CD4-positive, alpha-beta T cell (primary cell): ENCODE measurements around the gene LPXN. TPM values are rescaled to one million over a fixed set of nuclear protein-coding genes. Genes with fewer than 3 reads are reported as not detected.

ENCODE experiments used
- ATAC-seq: fragments of 200-7000 bp; cut with Tn5 transposase; one replicate; pipeline ENCODE4 v1.10.0; 2022; ENCODE audit warnings: mild to moderate bottlenecking; ENCODE audit not compliant: poor library complexity
- CTCF ChIA-PET: fragments of 350-600 bp; sonication (Branson Sonifier 250); formaldehyde crosslinking; loops from one replicate; lab custom pipeline; 2021; ENCODE audit warnings: antibody characterized with exemption, inconsistent platforms; lab: Charles Lee
- POLR2A ChIA-PET: fragments of 350-600 bp; sonication (Branson Sonifier 250); formaldehyde crosslinking; loops from one replicate; lab custom pipeline; 2021; ENCODE audit warnings: antibody characterized with exemption, inconsistent platforms; lab: Charles Lee
- DNase-seq, 14 experiments: peaks; one replicate each; pipeline ENCODE4 v3.0.0-alpha.2; 2013 to 2020; ENCODE audit warnings: mixed read lengths in 2 of 14
- H3K27ac ChIP-seq, 2 donors: one replicate each; pipeline versions ENCODE4 v1.5.1 to v1.7.0; 2013; ENCODE audit warnings: low read length in 2 of 2, low read depth in 1 of 2, mild to moderate bottlenecking in 1 of 2
- H3K27me3 ChIP-seq, 2 experiments: 1 replicate in 1 of 2; 2 replicates in 1 of 2; pipeline versions ENCODE4 v1.6.1 to v1.7.0; 2013; ENCODE audit warnings: low read length in 2 of 2, control low read depth in 1 of 2, mild to moderate bottlenecking in 1 of 2, moderate library complexity in 1 of 2; ENCODE audit not compliant: insufficient read depth in 2 of 2, control insufficient read depth in 1 of 2
- H3K36me3 ChIP-seq: one replicate; pipeline ENCODE4 v1.6.1; 2013; ENCODE audit warnings: low read length, control low read depth; ENCODE audit not compliant: insufficient read depth
- H3K4me1 ChIP-seq: one replicate; pipeline ENCODE4 v1.6.1; 2013; ENCODE audit warnings: low read length, control low read depth; ENCODE audit not compliant: insufficient read depth
- H3K4me3 ChIP-seq: one replicate; pipeline ENCODE4 v1.5.1; 2013; ENCODE audit warnings: mild to moderate bottlenecking, low read length, moderate library complexity
- H3K9me3 ChIP-seq, 2 experiments: 1 replicate in 1 of 2; 2 replicates in 1 of 2; pipeline versions ENCODE4 v1.6.1 to v1.7.0; 2013; ENCODE audit warnings: low read length in 2 of 2, mild to moderate bottlenecking in 2 of 2, control low read depth in 1 of 2, moderate library complexity in 1 of 2; ENCODE audit not compliant: control insufficient read depth in 1 of 2, insufficient read depth in 1 of 2
- H3K27ac Mint-ChIP-seq: one replicate; pipeline ENCODE4 v1.8.0; 2020; ENCODE audit warnings: mixed read lengths
- H3K27me3 Mint-ChIP-seq: one replicate; pipeline ENCODE4 v1.8.0; 2021; ENCODE audit warnings: mixed read lengths
- H3K36me3 Mint-ChIP-seq: one replicate; pipeline ENCODE4 v1.8.0; 2021; ENCODE audit warnings: low read depth, mixed read lengths
- H3K4me1 Mint-ChIP-seq: one replicate; pipeline ENCODE4 v1.8.0; 2021; ENCODE audit warnings: low read depth, mixed read lengths
- H3K4me3 Mint-ChIP-seq: one replicate; pipeline ENCODE4 v1.8.0; 2020; ENCODE audit warnings: mild to moderate bottlenecking, mixed read lengths
- H3K9me3 Mint-ChIP-seq: one replicate; pipeline ENCODE4 v1.8.0; 2020; ENCODE audit warnings: mixed read lengths
- intact Hi-C, 2 experiments: fragments of 100-400 bp; cut with DNase I in 1 of 2; cut with micrococcal nuclease in 1 of 2; formaldehyde crosslinking; loops; one replicate each; pipeline versions ENCODE4 v1.15.1 to v1.9.0; 2023 to 2025; cut with DNase I, micrococcal nuclease
- total RNA-seq, 174 experiments: library from RNA in 2 of 174; stranded (reverse) in 2 of 174; gene quantifications; one replicate each; pipeline ENCODE4 v1.2.3 and lab custom pipeline; 2021 to 2026
- TF ChIP-seq, protein P1 (sequence below): fragments of 200-600 bp; IDR thresholded peaks from one replicate; pipeline ENCODE4 v1.8.0; 2022; ENCODE audit warnings: antibody characterized with exemption, mild to moderate bottlenecking

The LPXN gene
- total RNA-seq, 2 experiments from 2014 or later: 35.5 to 36.3 TPM

DNA sequence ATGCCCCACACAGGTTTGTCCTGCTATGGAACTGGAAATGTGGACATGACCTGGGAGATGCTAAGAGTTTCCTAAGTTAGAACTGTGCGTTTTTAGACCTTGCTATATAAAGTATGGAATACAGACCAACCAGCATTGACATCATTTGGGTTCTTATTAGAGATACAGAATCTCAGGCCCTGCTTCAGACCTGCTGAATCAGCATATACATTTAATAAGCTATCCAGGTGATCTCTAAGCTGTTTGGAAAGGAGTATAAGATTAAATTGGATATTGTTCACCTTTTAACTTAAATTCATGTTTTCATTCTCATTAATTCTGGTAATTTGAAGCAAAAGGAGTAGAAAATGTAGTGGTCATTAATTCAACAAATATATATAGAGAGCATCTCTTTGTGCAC lies 39.9 kb upstream of the LPXN start:
- no peak overlapping the region for H3K4me3 ChIP-seq
- no peaks in the 10 kb centered on the region for H3K4me1 ChIP-seq
- no peak for DNase-seq
- ChIA-PET POLR2A (no interaction called here), CTCF (no interaction called here)
- ATAC-seq: no peak
- H3K9me3 Mint-ChIP-seq: no peaks in the 10 kb centered on the region
- intact Hi-C loops: loop anchor here in 1 of 2 experiments (5.0 kb wide), 1 partner anchor 48 kb away; no protein-coding TSS in a partner anchor
- H3K4me1 Mint-ChIP-seq: peaks cover 6% of the 10 kb centered on the region
- peaks cover 97% of the 10 kb centered on the region for H3K36me3 ChIP-seq
- H3K4me3 Mint-ChIP-seq: no peak overlapping the region
- H3K27me3 ChIP-seq: no peaks in the 10 kb centered on the region
- no peaks in the 10 kb centered on the region for H3K9me3 ChIP-seq
- H3K36me3 Mint-ChIP-seq: peaks cover 97% of the 10 kb centered on the region
- no peak overlapping the region for H3K27ac Mint-ChIP-seq
- no peaks in the 10 kb centered on the region for H3K27me3 Mint-ChIP-seq
- TF ChIP-seq, protein P1, sequence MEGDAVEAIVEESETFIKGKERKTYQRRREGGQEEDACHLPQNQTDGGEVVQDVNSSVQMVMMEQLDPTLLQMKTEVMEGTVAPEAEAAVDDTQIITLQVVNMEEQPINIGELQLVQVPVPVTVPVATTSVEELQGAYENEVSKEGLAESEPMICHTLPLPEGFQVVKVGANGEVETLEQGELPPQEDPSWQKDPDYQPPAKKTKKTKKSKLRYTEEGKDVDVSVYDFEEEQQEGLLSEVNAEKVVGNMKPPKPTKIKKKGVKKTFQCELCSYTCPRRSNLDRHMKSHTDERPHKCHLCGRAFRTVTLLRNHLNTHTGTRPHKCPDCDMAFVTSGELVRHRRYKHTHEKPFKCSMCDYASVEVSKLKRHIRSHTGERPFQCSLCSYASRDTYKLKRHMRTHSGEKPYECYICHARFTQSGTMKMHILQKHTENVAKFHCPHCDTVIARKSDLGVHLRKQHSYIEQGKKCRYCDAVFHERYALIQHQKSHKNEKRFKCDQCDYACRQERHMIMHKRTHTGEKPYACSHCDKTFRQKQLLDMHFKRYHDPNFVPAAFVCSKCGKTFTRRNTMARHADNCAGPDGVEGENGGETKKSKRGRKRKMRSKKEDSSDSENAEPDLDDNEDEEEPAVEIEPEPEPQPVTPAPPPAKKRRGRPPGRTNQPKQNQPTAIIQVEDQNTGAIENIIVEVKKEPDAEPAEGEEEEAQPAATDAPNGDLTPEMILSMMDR: no peak
- H3K27ac ChIP-seq: no peak overlapping the region

DNA sequence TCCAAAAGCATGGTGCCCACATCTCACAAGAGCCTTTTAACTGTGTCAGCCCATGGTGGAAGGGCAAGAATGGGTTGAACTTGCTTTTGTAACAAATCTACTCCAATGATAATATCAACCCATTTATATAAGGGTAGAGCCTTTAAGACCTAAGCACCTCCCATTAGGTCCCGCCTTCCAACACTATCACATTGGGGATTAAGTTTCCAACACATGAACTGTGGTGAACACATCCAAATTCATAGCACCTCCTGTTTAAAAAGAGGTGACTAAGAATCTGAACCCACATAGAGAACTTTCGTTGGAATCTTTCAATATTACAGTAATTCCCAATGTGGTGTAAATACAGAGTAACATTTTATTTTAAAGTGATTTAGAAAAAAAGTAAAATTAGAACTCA lies 37.6 kb upstream of the LPXN start:
- H3K4me3 ChIP-seq: no peak overlapping the region
- no peaks in the 10 kb centered on the region for H3K9me3 ChIP-seq
- intact Hi-C loops: no loop called here
- no peaks in the 10 kb centered on the region for H3K4me1 ChIP-seq
- Mint-ChIP-seq H3K27ac (no peak overlapping the region), H3K4me1 (peaks cover 20% of the 10 kb centered on the region), H3K27me3 (no peaks in the 10 kb centered on the region), H3K4me3 (no peak overlapping the region), H3K36me3 (peaks cover 97% of the 10 kb centered on the region), H3K9me3 (no peaks in the 10 kb centered on the region)
- ATAC-seq: no peak
- CTCF ChIA-PET: interaction anchor here (4.6 kb wide), 1 partner anchor 45 kb away, joined by 17 read pairs; no protein-coding TSS in a partner anchor
- H3K27me3 ChIP-seq: no peaks in the 10 kb centered on the region
- no peak overlapping the region for H3K27ac ChIP-seq
- TF ChIP-seq, protein P1: no peak
- DNase-seq: no peak
- H3K36me3 ChIP-seq: peaks cover 85% of the 10 kb centered on the region
- POLR2A ChIA-PET: no interaction called here

DNA sequence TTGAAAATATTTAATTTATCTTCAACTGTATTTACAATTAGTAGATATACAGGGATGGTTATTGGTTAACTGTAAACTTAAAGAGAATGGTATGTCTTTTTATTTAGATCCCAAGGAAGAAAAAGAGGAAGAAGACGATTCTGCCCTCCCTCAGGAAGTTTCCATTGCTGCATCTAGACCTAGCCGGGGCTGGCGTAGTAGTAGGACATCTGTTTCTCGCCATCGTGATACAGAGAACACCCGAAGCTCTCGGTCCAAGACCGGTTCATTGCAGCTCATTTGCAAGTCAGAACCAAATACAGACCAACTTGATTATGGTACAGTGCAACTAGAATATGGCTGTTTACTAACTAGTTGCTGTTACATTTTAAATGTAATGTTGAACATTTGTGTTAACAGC lies 34.1 kb upstream of the LPXN start:
- Mint-ChIP-seq H3K27me3 (no peaks in the 10 kb centered on the region), H3K36me3 (peaks cover 79% of the 10 kb centered on the region), H3K4me3 (no peak overlapping the region), H3K9me3 (no peaks in the 10 kb centered on the region), H3K4me1 (peaks cover 44% of the 10 kb centered on the region), H3K27ac (no peak overlapping the region)
- H3K27ac ChIP-seq: no peak overlapping the region
- no peaks in the 10 kb centered on the region for H3K9me3 ChIP-seq
- TF ChIP-seq, protein P1: no peak
- DNase-seq (no peak), ATAC-seq (no peak)
- H3K4me3 ChIP-seq: no peak overlapping the region
- intact Hi-C loops: loop anchor here in 1 of 2 experiments (5.0 kb wide), 1 partner anchor 37 kb away; no protein-coding TSS in a partner anchor
- ChIA-PET POLR2A (no interaction called here), CTCF (interaction anchor here (1.0 to 4.6 kb wide), 4 partner anchors 9 to 42 kb away, joined by 3 to 17 read pairs (median 4); no protein-coding TSS in a partner anchor)
- peaks cover 4% of the 10 kb centered on the region for H3K4me1 ChIP-seq
- H3K27me3 ChIP-seq: no peaks in the 10 kb centered on the region
- H3K36me3 ChIP-seq: peaks cover 52% of the 10 kb centered on the region
